LNCaP clone FGC (cell line): ENCODE data around the gene CETN2.

ENCODE experiments used
- DNase-seq: peaks from one replicate; pipeline ENCODE4 v3.0.0-alpha.2; 2011; ENCODE audit warnings: low read depth
- H3K4me3 ChIP-seq: 2 replicates; pipeline ENCODE4 v1.5.1; 2011; ENCODE audit warnings: mild to moderate bottlenecking, low read depth, low read length, control low read depth
- TF ChIP-seq, protein P1 (sequence below): IDR thresholded peaks from 2 replicates; pipeline ENCODE4 v1.5.1; 2012; ENCODE audit warnings: mild to moderate bottlenecking; ENCODE audit not compliant: control insufficient read depth, insufficient read depth; ENCODE audit errors: extremely low read depth

Gene CETN2

DNA sequence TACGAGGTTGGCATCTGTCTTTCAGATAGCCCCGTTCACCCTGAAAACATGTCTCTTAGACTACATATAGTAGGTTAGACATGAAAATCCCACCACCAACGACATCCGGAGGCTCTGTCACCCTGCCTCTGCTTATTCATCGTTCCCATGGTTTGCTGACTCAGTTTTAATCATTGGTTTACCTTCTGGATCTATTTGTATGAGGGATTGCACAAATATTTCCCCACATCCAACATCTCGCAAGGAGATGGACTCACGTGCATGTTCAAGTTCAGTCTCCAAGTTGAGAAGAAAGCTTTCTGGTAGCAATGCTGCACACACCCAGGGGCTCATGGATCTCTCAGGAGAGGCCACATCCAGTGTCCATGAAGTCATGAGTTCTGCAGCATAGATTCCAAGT is 10.8 kb downstream of the CETN2 start:
- TF ChIP-seq, protein P1, sequence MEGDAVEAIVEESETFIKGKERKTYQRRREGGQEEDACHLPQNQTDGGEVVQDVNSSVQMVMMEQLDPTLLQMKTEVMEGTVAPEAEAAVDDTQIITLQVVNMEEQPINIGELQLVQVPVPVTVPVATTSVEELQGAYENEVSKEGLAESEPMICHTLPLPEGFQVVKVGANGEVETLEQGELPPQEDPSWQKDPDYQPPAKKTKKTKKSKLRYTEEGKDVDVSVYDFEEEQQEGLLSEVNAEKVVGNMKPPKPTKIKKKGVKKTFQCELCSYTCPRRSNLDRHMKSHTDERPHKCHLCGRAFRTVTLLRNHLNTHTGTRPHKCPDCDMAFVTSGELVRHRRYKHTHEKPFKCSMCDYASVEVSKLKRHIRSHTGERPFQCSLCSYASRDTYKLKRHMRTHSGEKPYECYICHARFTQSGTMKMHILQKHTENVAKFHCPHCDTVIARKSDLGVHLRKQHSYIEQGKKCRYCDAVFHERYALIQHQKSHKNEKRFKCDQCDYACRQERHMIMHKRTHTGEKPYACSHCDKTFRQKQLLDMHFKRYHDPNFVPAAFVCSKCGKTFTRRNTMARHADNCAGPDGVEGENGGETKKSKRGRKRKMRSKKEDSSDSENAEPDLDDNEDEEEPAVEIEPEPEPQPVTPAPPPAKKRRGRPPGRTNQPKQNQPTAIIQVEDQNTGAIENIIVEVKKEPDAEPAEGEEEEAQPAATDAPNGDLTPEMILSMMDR: no peak
- no peak overlapping the region for H3K4me3 ChIP-seq
- DNase-seq: no peak

DNA sequence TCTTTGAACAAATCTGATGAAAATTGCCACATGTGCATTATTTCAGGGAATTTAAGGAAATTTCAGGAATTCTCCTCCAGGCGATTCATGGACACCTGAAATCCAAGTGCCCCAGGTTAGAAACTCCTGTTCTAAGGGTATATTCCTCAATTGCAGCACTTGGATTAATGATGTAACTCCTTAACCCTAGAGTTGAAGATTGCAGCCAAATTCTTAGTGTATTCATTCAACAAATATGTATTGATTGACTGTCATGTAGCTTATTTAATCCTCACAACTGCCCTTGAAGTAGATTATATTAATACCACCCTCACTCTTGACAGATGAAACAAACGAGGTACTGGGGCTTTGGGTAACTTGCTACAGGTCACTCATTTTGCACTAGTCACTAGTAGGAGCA is 11.3 kb downstream of the CETN2 start:
- TF ChIP-seq, protein P1: no peak
- no peak overlapping the region for H3K4me3 ChIP-seq
- no peak for DNase-seq

DNA sequence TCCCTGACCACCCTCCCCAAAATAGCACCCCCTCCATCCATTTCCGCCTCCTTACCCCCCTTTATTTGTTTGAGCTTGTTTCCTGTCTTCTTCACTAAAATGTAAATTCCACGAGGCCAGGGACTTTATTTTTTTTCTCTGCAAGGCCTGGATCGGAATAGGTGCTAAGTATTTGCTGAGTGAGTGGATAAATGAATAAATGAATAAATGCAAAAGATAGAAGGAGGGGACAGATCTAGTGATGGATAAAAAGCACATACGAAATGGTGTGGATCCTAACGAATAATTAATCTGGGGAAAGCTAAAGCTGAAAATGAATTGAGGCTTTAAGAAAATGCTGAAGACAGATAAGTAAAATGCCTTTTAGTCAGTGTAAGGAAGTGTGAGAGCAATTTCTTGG is 12.2 kb downstream of the CETN2 start:
- DNase-seq: no peak
- TF ChIP-seq, protein P1: no peak
- H3K4me3 ChIP-seq: no peak overlapping the region

DNA sequence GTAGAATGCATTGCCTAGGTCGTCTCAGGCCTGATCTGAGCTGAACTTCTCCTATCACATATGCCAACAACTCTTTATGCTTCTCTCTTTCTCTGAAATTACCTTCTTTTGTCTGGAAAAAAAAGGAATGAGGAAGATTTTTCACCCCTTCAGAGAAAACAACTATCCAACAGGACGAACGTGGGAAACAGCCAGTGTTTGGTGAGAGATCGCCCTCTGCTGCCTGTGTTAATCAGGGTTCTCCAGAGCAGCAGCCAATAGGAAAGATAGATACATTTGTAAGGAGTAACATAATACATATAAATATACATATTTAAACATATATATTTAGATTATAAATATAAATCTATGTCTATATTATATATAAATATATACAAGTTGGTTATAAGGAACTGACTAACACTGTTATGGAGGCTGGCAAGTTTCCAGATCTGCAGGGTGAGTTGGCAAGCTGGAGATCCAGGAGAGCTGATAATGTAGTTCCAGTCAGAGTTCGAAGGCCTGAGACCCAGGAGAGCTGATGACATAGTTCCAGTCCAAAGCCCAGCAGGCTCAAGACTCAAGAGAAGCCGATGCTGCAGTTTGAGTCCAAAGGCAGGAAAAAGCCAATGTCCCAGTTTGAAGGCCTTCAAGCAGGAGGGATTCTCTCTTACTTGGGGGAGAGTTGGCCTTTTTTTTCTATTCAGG is 13.3 kb downstream of the CETN2 start:
- no peak overlapping the region for H3K4me3 ChIP-seq
- DNase-seq: peak; percentile 3
- TF ChIP-seq, protein P1: peak; percentile 62

DNA sequence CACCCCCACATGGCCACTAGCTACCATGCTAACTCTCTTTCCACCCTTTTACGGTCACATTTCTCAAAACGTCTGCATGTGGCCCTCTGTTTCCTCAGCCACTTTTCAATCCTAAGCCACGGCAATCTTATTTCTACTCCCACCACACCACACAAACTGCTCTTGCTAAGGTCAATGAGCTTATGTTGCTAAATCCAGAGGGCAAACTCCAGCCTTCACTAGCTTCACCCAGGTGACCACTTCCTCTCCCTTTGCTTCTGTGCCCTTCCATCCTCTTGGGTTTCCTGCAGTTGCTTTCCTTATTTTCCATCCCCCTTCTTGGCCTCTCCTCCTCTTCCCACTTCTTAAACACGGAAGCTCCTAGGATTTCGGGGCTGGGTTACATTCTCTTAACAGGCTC is 16.5 kb downstream of the CETN2 start:
- no peak overlapping the region for H3K4me3 ChIP-seq
- TF ChIP-seq, protein P1: no peak
- no peak for DNase-seq

DNA sequence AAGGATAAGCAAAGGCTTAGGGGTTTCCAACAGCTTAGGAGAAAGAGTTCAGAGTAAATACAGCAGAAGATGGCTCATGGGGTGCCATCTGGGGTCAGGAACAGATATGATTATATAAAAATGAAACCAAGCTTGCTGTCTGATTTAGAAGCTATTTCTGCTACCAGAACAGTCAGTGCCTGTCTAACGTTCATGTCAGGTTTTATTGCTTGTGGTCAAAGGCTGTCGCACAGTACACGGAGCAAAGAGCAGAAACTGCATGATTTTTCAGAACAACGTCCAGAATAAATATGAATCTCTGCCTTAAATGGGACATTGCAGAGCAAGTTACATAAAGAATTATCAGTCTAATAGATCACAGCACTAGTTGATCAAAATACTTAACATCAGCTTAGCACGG is 17.4 kb downstream of the CETN2 start:
- TF ChIP-seq, protein P1: no peak
- H3K4me3 ChIP-seq: no peak overlapping the region
- no peak for DNase-seq

DNA sequence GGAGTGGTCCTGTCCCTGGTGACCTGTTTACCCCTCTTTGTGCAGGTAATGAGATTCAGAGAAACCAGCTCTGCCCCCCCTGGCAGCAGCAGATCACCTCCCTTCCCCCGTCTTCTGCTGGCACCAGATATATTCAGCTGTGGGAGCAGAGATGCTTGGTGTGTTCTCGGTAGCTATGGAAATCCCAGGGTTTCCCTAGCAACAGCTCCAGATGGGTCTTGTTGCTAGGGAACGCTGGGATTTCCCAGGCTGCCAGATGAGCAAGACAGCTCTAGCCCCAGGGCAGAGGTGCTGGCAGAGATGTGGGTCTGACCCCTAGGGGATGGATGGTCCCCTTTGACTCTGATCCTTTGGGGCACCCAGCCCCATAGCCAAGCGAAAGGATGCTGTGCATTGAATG is 20.2 kb downstream of the CETN2 start:
- TF ChIP-seq, protein P1: no peak
- DNase-seq: no peak
- H3K4me3 ChIP-seq: no peak overlapping the region
